ENCODE measurements around the gene ZNF69. TPM values are rescaled to one million over a fixed set of nuclear protein-coding genes. Genes with fewer than 3 reads are reported as not detected.

The ZNF69 gene
- total and polyA plus RNA-seq, 2 of the 4 experiments (the other 2 are of a cell fraction), result 2.7 to 12.0 TPM

- Histone ChIP-seq H2AFZ (replicated peaks; ENCODE audit: low read length, poor library complexity) (no peak overlapping the region), H4K5ac (ENCODE audit: low read depth, low read length) (no peak overlapping the region), H3K27ac (ENCODE audit: insufficient read depth, low read length) (no peak overlapping the region), H3K4ac (ENCODE audit: low read depth, low read length) (no peak overlapping the region), H4K91ac (ENCODE audit: insufficient read depth, low read depth, low read length) (no peak overlapping the region), H3K79me1 (ENCODE audit: low read depth in 1 of 2, low read length in 2 of 2) (no peaks in the 10 kb centered on the region; a peak in 1 of 4 replicates), H2BK20ac (ENCODE audit: low read depth, low read length) (no peak overlapping the region), H3K56ac (ENCODE audit: extremely low read depth, insufficient read depth, low read length) (no peak overlapping the region), H3K18ac (ENCODE audit: low read depth, low read length) (no peak overlapping the region), H4K20me1 (ENCODE audit: insufficient read depth, low read length) (no peaks in the 10 kb centered on the region), H2AK5ac (ENCODE audit: low read depth, low read length) (no peak overlapping the region), H3K23ac (ENCODE audit: low read depth, low read length) (no peak overlapping the region), H2BK5ac (ENCODE audit: low read depth, low read length, poor library complexity, severe bottlenecking) (no peak overlapping the region), H2BK15ac (ENCODE audit: low read depth, low read length) (no peak overlapping the region), H3K4me1 (ENCODE audit: control insufficient read depth, insufficient read depth, low read length) (no peaks in the 10 kb centered on the region), H3K9ac (ENCODE audit: low read depth, low read length) (no peak overlapping the region), H2BK120ac (ENCODE audit: low read depth, low read length) (no peak overlapping the region), H4K8ac (ENCODE audit: low read depth in 2 of 2, low read length in 2 of 2) (no peak overlapping the region), H3K14ac (replicated peaks; ENCODE audit: low read depth, low read length) (no peak overlapping the region), H3K36me3 (ENCODE audit: control insufficient read depth, insufficient read depth, low read length) (peaks cover 14% of the 10 kb centered on the region), H3K9me3 (ENCODE audit: control insufficient read depth, insufficient read depth, low read length) (peaks cover 40% of the 10 kb centered on the region), H3K9me1 (ENCODE audit: insufficient read depth, low read length) (no peaks in the 10 kb centered on the region), H3K27me3 (ENCODE audit: control insufficient read depth, insufficient read depth, low read length) (no peaks in the 10 kb centered on the region), H3K4me2 (ENCODE audit: low read depth, low read length) (no peak overlapping the region), H3K4me3 (ENCODE audit: insufficient read depth, low read depth, low read length) (no peak overlapping the region), H2AK9ac (replicated peaks; ENCODE audit: low read depth, low read length, poor library complexity) (no peak overlapping the region)
- in situ Hi-C loops (cut with MboI; ENCODE audit: low sequenced_read_pairs), result no loop called here
- intact Hi-C loops (cut with micrococcal nuclease), result no loop called here
- ChIA-PET CTCF (no interaction called here), POLR2A (ENCODE audit: unreplicated experiment) (no interaction called here)
- dilution Hi-C loops (cut with HindIII; ENCODE audit: low sequenced_read_pairs, unreplicated experiment), result no loop called here
- DNase-seq (no peak), ATAC-seq (ENCODE audit: low read depth) (no peak)
- BruUV-seq (replicated peaks), result no TSS peak
- no peak for TF ChIP-seq CTCF (conservative IDR thresholded peaks at IDR 0.05; ENCODE audit: low read depth, low read length)
- no peak for TF ChIP-seq ELK1 (IDR thresholded peaks at IDR 0.05; ENCODE audit: borderline replicate concordance, low read depth, low read length)
- no peak for TF ChIP-seq BHLHE40 (IDR thresholded peaks at IDR 0.05; ENCODE audit: low read depth, low read length)
- TF ChIP-seq RFX5 (IDR thresholded peaks at IDR 0.05; ENCODE audit: low read depth, low read length), result no peak
- TF ChIP-seq MAFK (IDR thresholded peaks at IDR 0.05; ENCODE audit: low read depth, low read length), result no peak
- no peak for TF ChIP-seq RCOR1 (IDR thresholded peaks at IDR 0.05; ENCODE audit: insufficient replicate concordance, low read length)
- TF ChIP-seq MXI1 (IDR thresholded peaks at IDR 0.05; ENCODE audit: borderline replicate concordance, low read depth, low read length), result no peak
- no peak for TF ChIP-seq SMC3 (IDR thresholded peaks at IDR 0.05; ENCODE audit: low read depth, low read length)
- TF ChIP-seq NFE2L2 (IDR thresholded peaks at IDR 0.05; ENCODE audit: low read depth, low read length), result no peak
- TF ChIP-seq MAZ (IDR thresholded peaks at IDR 0.05; ENCODE audit: borderline replicate concordance, low read depth, low read length), result no peak
- no peak for TF ChIP-seq FOS (IDR thresholded peaks at IDR 0.05; ENCODE audit: low read depth, low read length)
- no peak for TF ChIP-seq USF2 (IDR thresholded peaks at IDR 0.05; ENCODE audit: low read depth, low read length)
- no peak for TF ChIP-seq CHD1 (IDR thresholded peaks at IDR 0.05; ENCODE audit: low read depth, low read length)
- 93% methylated on average over 7 of the region's 9 CpGs; no CpG with 5 or more reads in 1 of the 2 experiments for WGBS, 2 experiments (ENCODE audit: extremely low coverage in 2 of 2, insufficient read length in 1 of 2)
Measured at GRCh38 chr19:11872624-11873023, 15.0 kb upstream of the ZNF69 start.
